ENCODE results near the gene CGB3.

The CGB3 gene

GRCh38 chr19:48985711-48986110 lies 38.4 kb downstream of the CGB3 start:
- DNase-seq = no peak

- no peak for DNase-seq
These were observed 41.9 kb downstream of the CGB3 start for GRCh38 chr19:48982280-48982679.

GRCh38 chr19:48977061-48977460 lies 47.1 kb downstream of the CGB3 start:
- DNase-seq = no peak

GRCh38 chr19:48975947-48976847 lies 47.9 kb downstream of the CGB3 start:
- peak; percentile 18 to 65 (median 42) for DNase-seq

Data from NCI-H1417 (cell line).